HuH-7.5 (cell line): Measurements from ENCODE around the gene TUBGCP6.
"Not testable (repeated sequence)": the region's sequence is repeated elsewhere in the genome, so short reads cannot be mapped to it uniquely, and the experiment has no call there.

ENCODE experiments used
- DNase-seq: peaks from one replicate; pipeline ENCODE4 v3.0.0; 2011; ENCODE audit warnings: low spot score

The TUBGCP6 gene

GRCh38 chr22:50278956-50279619 lies 34.3 kb upstream of the TUBGCP6 start:
- no peak for DNase-seq

- no peak for DNase-seq
Observed at GRCh38 chr22:50278461-50278860, 33.6 kb upstream of the TUBGCP6 start.

GRCh38 chr22:50277761-50278160 lies 32.9 kb upstream of the TUBGCP6 start:
- no peak for DNase-seq

DNA sequence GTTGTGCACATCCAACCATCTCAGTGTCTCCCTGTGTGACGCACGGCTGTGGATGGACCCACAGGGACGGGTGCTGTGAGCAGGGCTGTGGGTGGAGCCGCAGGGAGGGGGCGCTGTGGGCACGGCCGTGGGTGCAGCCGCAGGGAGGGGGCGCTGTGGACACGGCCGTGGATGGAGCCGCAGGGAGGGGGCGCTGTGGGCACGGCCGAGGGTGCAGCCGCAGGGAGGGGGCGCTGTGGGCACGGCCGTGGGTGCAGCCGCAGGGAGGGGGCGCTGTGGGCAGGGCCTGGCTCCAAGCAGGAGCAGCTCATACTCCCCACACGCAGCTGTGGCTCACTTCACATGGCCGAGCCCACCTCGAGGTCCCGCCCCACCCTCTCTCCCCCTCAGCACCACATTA lies 31.3 kb upstream of the TUBGCP6 start:
- DNase-seq: no peak

GRCh38 chr22:50275181-50276055 lies 30.6 kb upstream of the TUBGCP6 start:
- no peak for DNase-seq

DNA sequence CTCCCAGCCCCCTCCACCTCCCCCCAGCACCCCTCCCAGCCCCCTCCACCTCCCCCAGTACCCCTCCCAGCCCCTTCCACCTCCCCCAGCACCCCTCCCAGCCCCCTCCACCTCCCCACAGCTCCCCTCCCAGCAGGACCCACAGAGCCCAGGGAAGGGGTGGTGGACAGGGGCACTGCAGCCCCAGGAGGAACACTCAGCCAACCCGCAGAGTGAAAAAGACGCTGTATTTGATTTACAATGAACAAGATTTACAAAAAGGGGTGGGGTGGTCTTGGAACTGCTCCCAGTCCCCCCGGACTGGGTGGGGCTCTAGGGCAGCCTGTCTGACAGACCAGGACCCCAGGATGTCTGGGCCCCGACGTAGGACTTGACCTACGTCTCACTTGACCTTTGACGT lies 29.9 kb upstream of the TUBGCP6 start:
- no peak for DNase-seq

DNA sequence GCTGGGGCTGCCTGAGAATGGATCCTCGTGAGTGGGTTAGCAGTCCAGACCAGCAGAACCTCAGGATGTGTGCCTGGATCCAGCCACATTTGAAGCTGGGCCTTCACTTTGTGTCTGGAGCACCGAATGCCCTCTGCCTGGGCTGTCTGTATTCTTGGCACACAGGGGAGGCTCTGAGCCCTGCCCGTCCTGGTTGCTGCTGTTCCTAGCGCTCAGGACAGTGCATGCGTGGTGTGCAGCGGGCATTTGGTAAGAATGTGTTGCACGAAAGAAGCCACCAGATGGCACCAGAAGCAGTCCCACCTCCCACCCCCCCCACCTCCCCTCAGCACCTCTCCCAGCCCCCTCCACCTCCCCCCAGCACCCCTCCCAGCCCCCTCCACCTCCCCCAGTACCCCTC lies 29.5 kb upstream of the TUBGCP6 start:
- peak; percentile 89 for DNase-seq

DNA sequence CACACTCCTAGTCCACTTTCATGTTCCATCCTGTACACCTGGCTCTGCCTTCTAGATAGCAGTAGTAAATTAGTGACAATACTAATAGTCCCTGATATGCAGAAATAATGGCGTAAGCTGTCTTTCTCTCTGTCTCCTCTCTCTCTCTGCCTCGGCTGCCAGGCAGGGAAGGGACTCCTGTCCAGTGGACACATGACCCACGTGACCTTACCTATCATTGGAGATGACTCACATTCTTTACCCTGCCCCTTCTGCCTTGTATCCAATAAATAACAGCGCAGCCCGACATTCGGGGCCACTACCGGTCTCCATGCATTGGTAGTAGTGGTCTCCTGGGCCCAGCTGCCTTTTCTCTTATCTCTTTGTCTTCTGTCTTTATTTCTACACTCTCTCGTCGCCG lies 29.0 kb upstream of the TUBGCP6 start:
- DNase-seq: not testable (repeated sequence)

DNA sequence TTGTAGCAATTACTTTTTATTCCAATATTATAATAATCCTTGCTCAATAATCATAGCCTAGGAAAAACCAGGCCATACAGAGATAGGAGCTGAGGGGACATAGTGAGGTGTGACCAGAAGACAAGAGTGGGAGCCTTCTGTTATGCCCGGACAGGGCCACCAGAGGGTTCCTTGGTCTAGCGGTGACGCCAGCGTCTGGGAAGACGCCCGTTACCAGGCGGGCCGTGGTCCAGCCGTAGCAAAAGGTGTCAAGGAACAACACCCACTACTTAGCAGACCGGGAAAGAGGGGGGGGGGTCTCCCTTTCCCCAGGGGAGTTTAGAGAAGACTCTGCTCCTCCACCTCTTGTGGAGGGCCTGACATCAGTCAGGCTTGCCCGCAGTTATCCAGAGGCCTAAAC lies 28.5 kb upstream of the TUBGCP6 start:
- DNase-seq: not testable (repeated sequence)

- DNase-seq: no peak
Observed at GRCh38 chr22:50272044-50272802, 27.4 kb upstream of the TUBGCP6 start.

GRCh38 chr22:50271519-50271970 lies 26.7 kb upstream of the TUBGCP6 start:
- peak; percentile 93 for DNase-seq

- peak; percentile 97 for DNase-seq
Observed at GRCh38 chr22:50270666-50271394, 26.0 kb upstream of the TUBGCP6 start.

GRCh38 chr22:50269970-50270665 lies 25.3 kb upstream of the TUBGCP6 start, which contains the start of gene MAPK11:
TSS of gene MAPK11 (minus strand) at chr22:50270380. CDS start at chr22:50270292, 88 bp downstream.
- no peak for DNase-seq

DNA sequence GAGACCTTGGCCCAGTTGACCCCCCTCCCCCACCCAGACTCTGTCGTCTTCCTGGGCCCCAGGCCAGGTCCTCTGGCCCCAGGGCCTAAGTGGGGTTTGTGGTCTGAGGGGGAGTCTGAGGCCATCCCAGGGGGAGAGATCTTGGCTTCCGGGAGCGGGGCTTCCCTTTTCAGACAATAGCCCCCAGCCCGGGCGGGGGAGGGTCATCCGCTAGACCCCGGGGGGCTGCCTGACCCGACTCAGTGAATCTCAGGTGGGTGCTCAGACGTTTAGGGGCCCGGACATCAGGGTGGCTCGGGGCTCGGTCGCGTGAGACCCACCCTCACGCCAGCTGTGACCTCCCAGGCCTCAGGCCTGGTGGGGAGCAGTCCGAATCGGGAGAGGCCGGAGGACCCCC lies 24.7 kb upstream of the TUBGCP6 start:
- no peak for DNase-seq

DNA sequence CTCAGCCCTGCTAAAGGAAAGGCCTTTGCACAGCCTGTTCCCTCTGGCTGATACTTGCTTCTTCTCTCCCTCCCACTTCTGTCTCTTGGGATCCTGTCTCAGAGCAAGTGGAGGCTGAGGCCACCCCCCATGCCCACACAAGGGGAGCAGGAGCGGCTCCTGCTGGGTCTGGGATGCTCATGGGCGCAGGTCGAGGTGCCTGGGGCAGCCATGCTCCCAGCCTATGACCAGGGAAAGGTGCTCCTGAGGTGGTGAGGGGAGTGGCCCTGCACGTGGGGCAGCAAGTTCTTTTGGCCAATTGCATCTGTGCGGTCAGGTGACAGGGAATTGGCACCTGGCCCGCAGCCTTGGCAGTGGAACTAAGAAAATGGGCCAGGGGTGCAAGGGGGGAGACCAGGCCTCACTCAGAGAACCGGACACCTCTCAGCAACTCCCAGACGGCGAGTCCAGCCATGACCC lies 23.9 kb upstream of the TUBGCP6 start:
- DNase-seq: no peak

- peak; percentile 61 for DNase-seq
Observed at GRCh38 chr22:50267591-50268390, 23.0 kb upstream of the TUBGCP6 start.

DNA sequence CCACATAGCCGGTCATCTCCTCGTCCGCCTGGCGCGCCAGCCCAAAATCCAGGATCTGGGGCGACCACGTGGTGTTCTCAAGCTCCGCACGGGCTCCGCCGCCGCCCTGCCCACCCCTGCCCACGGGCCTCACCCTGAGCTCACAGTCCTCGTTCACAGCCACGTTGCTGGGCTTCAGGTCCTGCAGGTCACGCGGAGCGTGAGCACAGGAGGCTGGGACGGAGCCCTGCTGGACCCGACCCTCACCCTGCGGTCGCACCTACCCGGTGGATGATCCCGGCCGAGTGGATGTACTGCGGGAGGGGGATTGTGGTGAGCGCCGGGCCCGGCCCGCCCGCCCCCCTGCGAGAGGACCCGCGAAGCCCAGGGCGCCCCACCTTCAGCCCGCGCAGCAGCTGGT lies 22.2 kb upstream of the TUBGCP6 start:
- no peak for DNase-seq

DNA sequence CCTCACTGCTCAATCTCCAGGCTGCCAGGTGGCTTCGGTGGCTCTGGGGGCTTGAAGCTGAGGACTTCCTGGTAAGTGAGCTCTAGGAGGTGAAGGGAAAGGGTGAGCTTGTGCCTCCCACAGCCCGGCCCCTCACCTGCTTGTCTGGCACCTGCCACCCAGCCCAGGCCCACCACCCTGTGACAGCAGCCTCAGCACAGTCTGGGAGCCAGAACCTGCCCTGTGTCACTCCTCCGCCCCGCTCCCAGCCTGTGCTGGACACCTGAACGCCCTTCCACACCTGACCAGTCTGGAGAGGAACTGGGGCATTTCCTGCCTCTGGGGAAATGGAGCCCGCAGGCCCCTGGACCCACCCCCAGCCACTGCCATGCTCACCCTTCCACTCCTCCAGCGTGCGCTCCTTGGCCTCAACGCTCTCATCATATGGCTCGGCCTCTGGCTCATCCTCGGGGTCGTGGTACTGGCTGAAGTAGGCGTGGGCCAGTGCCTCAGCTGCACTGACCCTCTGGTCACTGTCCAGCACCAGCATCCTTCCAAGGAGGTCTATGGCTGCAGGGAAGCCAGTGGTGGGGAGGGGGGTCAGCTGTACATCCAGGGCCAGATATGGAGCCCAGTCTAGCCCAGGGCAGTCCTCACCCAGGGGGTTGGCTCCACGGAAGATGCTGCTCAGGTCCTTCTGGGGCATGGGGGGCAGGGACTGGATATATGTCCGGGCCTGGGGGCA lies 20.3 kb upstream of the TUBGCP6 start:
- no peak for DNase-seq

- DNase-seq: no peak
Observed at GRCh38 chr22:50264104-50264745, 19.4 kb upstream of the TUBGCP6 start.
